ENCODE measurements around the gene G6PC2.

G6PC2 gene

GRCh38 chr2:168949324-168949723 is 48.2 kb downstream of the G6PC2 start:
- no peak for DNase-seq

- no peak for DNase-seq
These were observed 50.8 kb downstream of the G6PC2 start for GRCh38 chr2:168951871-168952270.

GRCh38 chr2:168952424-168952823 is 51.3 kb downstream of the G6PC2 start:
- no peak for DNase-seq

- DNase-seq, result no peak
These were observed 53.2 kb downstream of the G6PC2 start for GRCh38 chr2:168954256-168954655.

- no peak for DNase-seq
These were observed 54.2 kb downstream of the G6PC2 start for GRCh38 chr2:168955321-168955720.

- DNase-seq, result no peak
These were observed 55.3 kb downstream of the G6PC2 start for GRCh38 chr2:168956392-168956791.
